ENCODE data around the gene DEFB128. TPM values are rescaled to one million over a fixed set of nuclear protein-coding genes. Genes with fewer than 3 reads are reported as not detected.

The DEFB128 gene
- total and polyA plus RNA-seq, 8 donors: not detected

- Histone ChIP-seq H3K4me1 (no peaks in the 10 kb centered on the region), H3K9me3 (no peaks in the 10 kb centered on the region), H3K36me3 (no peaks in the 10 kb centered on the region), H3K27me3 (no peaks in the 10 kb centered on the region), H3K27ac (no peak overlapping the region), H3K4me3 (no peak overlapping the region)
- no peak for ATAC-seq
- intact Hi-C loops (cut with DNase I): no loop called here
- no peak for TF ChIP-seq CTCF (IDR thresholded peaks at IDR 0.05)
- WGBS, 2 donors: 30 to 37% methylated on average over 3 of the region's 3 CpGs
- FAIRE-seq: no peak
- no peak for DNase-seq
Measured at GRCh38 chr20:164618-165017, 24.9 kb downstream of the DEFB128 start.

GRCh38 chr20:157154-157553 lies 32.4 kb downstream of the DEFB128 start, which contains the start of gene DEFB127:
DEFB127 (plus strand) TSS chr20:157454; CDS start chr20:157545, 91 bp downstream.
- ATAC-seq (no peak), FAIRE-seq (no peak), DNase-seq (no peak)
- H3K27ac ChIP-seq: no peak within 1 kb of the TSS
- H3K36me3 ChIP-seq: no peaks in the 10 kb centered on the region
- H3K9me3 ChIP-seq: no peaks in the 10 kb centered on the region
- TF ChIP-seq CTCF (IDR thresholded peaks at IDR 0.05): no peak
- WGBS, 2 donors: 89 to 92% methylated on average over 5 of the region's 5 CpGs
- intact Hi-C loops (cut with DNase I): no loop called here
- no peaks in the 10 kb centered on the region for H3K4me1 ChIP-seq
- H3K4me3 ChIP-seq: no peak within 1 kb of the TSS
- H3K27me3 ChIP-seq: peaks cover 0 to 3% (median 0%) of the 10 kb centered on the region in 4 donors

GRCh38 chr20:152131-152530 lies 37.4 kb downstream of the DEFB128 start:
- H3K4me1 ChIP-seq: no peaks in the 10 kb centered on the region
- 61 to 72% methylated on average over 1 of the region's 1 CpG for WGBS, 2 donors
- no peak overlapping the region for H3K27ac ChIP-seq
- no peak overlapping the region for H3K4me3 ChIP-seq
- H3K36me3 ChIP-seq: no peaks in the 10 kb centered on the region
- FAIRE-seq: no peak
- intact Hi-C loops (cut with DNase I): no loop called here
- no peaks in the 10 kb centered on the region for H3K9me3 ChIP-seq
- DNase-seq: no peak
- peaks cover 0 to 2% (median 0%) of the 10 kb centered on the region in 4 donors for H3K27me3 ChIP-seq
- no peak for ATAC-seq
- TF ChIP-seq CTCF (IDR thresholded peaks at IDR 0.05): no peak

GRCh38 chr20:145877-146276 lies 43.6 kb downstream of the DEFB128 start:
- no peaks in the 10 kb centered on the region for H3K9me3 ChIP-seq
- H3K4me3 ChIP-seq: no peak overlapping the region
- intact Hi-C loops (cut with DNase I): no loop called here
- no peak overlapping the region for H3K27ac ChIP-seq
- H3K27me3 ChIP-seq: peaks cover 0 to 3% (median 0%) of the 10 kb centered on the region in 4 donors
- H3K36me3 ChIP-seq: no peaks in the 10 kb centered on the region
- FAIRE-seq (no peak), ATAC-seq (no peak), DNase-seq (no peak)
- 49 to 51% methylated on average over 2 of the region's 2 CpGs for WGBS, 2 donors
- no peaks in the 10 kb centered on the region for H3K4me1 ChIP-seq
- no peak for TF ChIP-seq CTCF (IDR thresholded peaks at IDR 0.05)

GRCh38 chr20:142290-142689 lies 47.2 kb downstream of the DEFB128 start, which contains the start of gene DEFB126:
DEFB126 (plus strand) TSS chr20:142590; CDS start chr20:142629, 39 bp downstream.
- H3K36me3 ChIP-seq: no peaks in the 10 kb centered on the region
- H3K27me3 ChIP-seq: peaks cover 0 to 25% (median 0%) of the 10 kb centered on the region in 4 donors
- ATAC-seq: no peak
- no peak within 1 kb of the TSS for H3K4me3 ChIP-seq
- DNase-seq: no peak
- FAIRE-seq: no peak
- H3K4me1 ChIP-seq: no peaks in the 10 kb centered on the region
- H3K27ac ChIP-seq: no peak within 1 kb of the TSS
- WGBS, 2 donors: 23 to 29% methylated on average over 1 of the region's 1 CpG
- TF ChIP-seq CTCF (IDR thresholded peaks at IDR 0.05): no peak
- intact Hi-C loops (cut with DNase I): no loop called here
- H3K9me3 ChIP-seq: no peaks in the 10 kb centered on the region

Other genes with a start within 250 kb of the DEFB128 start
- gene DEFB125, start 102.0 kb downstream of the DEFB128 start, total RNA-seq: not detected
- gene DEFB125, start 102.0 kb downstream of the DEFB128 start, polyA plus RNA-seq: not detected
- gene DEFB126, start 47.1 kb downstream of the DEFB128 start, total RNA-seq: not detected
- gene DEFB126, start 47.1 kb downstream of the DEFB128 start, polyA plus RNA-seq: not detected
- gene DEFB127, start 32.3 kb downstream of the DEFB128 start, total RNA-seq: not detected
- not detected for gene DEFB127, start 32.3 kb downstream of the DEFB128 start, polyA plus RNA-seq
- not detected for gene DEFB129, start 37.5 kb upstream of the DEFB128 start, total RNA-seq
- gene DEFB129, start 37.5 kb upstream of the DEFB128 start, polyA plus RNA-seq: not detected
- not detected for gene DEFB132, start 68.0 kb upstream of the DEFB128 start, total RNA-seq
- gene DEFB132, start 68.0 kb upstream of the DEFB128 start, polyA plus RNA-seq: under 1 TPM in 1 of 2 donors, not detected in 1; 0.02 TPM
- gene C20orf96, start 101.0 kb upstream of the DEFB128 start, total RNA-seq: 1 to 10 TPM; 2.5 to 6.3 (median 2.9) TPM
- gene C20orf96, start 101.0 kb upstream of the DEFB128 start, polyA plus RNA-seq: 1 to 10 TPM; 5.8 to 6.8 TPM
- gene ZCCHC3, start 107.9 kb upstream of the DEFB128 start, total RNA-seq: 1 to 10 TPM; 4.2 to 8.1 (median 6.2) TPM
- 10 to 100 TPM in 1 of 2 donors, 1 to 10 TPM in 1; 5.2 to 10.7 TPM for gene ZCCHC3, start 107.9 kb upstream of the DEFB128 start, polyA plus RNA-seq
- 1 to 10 TPM; 4.3 to 8.8 (median 6.5) TPM for gene SOX12, start 135.8 kb upstream of the DEFB128 start, total RNA-seq
- 1 to 10 TPM; 2.9 to 4.8 TPM for gene SOX12, start 135.8 kb upstream of the DEFB128 start, polyA plus RNA-seq
- gene NRSN2, start 157.4 kb upstream of the DEFB128 start, total RNA-seq: 10 to 100 TPM; 10.7 to 23.0 (median 15.3) TPM
- gene NRSN2, start 157.4 kb upstream of the DEFB128 start, polyA plus RNA-seq: 10 to 100 TPM; 25.5 to 41.3 TPM
- 10 to 100 TPM in 1 of 6 donors, 1 to 10 TPM in 5; 4.4 to 97.7 (median 6.6) TPM for gene TRIB3, start 191.0 kb upstream of the DEFB128 start, total RNA-seq
- 10 to 100 TPM in 1 of 2 donors, 1 to 10 TPM in 1; 6.5 to 12.8 TPM for gene TRIB3, start 191.0 kb upstream of the DEFB128 start, polyA plus RNA-seq
- gene RBCK1, start 218.6 kb upstream of the DEFB128 start, total RNA-seq: 10 to 100 TPM; 34.9 to 62.0 (median 41.1) TPM
- 100 to 1,000 TPM; 130 to 148 TPM for gene RBCK1, start 218.6 kb upstream of the DEFB128 start, polyA plus RNA-seq

Measured in pancreas (tissue), 10 donors.